Ovary (tissue), 9 donors: ENCODE results near the gene KCNAB2. TPM values are rescaled to one million over a fixed set of nuclear protein-coding genes. Genes with fewer than 3 reads are reported as not detected.

Experiments
- DNase-seq, 5 donors: peaks; one replicate each; pipeline ENCODE4 v3.0.0-alpha.2; 2019 to 2020
- H3K27ac ChIP-seq, 2 donors: fragments of 200-600 bp; one replicate each; pipeline versions ENCODE4 v1.5.1 to v1.8.0; 2019 to 2022
- H3K27me3 ChIP-seq: fragments of 200-600 bp; one replicate; pipeline ENCODE4 v1.8.0; 2022
- H3K36me3 ChIP-seq: fragments of 200-600 bp; sonication (generic); one replicate; pipeline ENCODE4 v1.5.1; 2019
- H3K4me1 ChIP-seq: one replicate; pipeline ENCODE4 v1.8.1; 2013; ENCODE audit warnings: mild to moderate bottlenecking, moderate library complexity; ENCODE audit not compliant: insufficient read depth
- H3K4me3 ChIP-seq: fragments of 200-600 bp; sonication (generic); one replicate; pipeline ENCODE4 v1.5.1; 2017
- H3K9me3 ChIP-seq, 2 donors: fragments of 200-600 bp in 1 of 2; sonication (generic) in 1 of 2; one replicate each; pipeline versions ENCODE4 v1.5.1 to v1.8.1; 2013 to 2019; ENCODE audit warnings: mild to moderate bottlenecking in 1 of 2, moderate library complexity in 1 of 2
- CTCF ChIP-seq, 3 donors: fragments of 450-650 bp in 2 of 3; fragments of 200-600 bp in 1 of 3; IDR thresholded peaks; one replicate each; pipeline versions ENCODE4 v1.5.1 to v1.8.0; 2016 to 2022; ENCODE audit warnings: antibody characterized with exemption in 3 of 3, mild to moderate bottlenecking in 1 of 3
- EP300 ChIP-seq: sonication (generic); formaldehyde crosslinking; IDR thresholded peaks from one replicate; pipeline ENCODE4 v1.6.1; 2017; ENCODE audit warnings: antibody characterized with exemption
- POLR2A ChIP-seq: fragments of 450-650 bp; IDR thresholded peaks from one replicate; pipeline ENCODE4 v1.6.1; 2017; ENCODE audit warnings: antibody characterized with exemption, mild to moderate bottlenecking, moderate library complexity
- WGBS, 3 donors: extraction: QIAGEN DNeasy Blood & Tissue Kit in 1 of 3; methylation state at CpG; one replicate each; pipeline versions ENCODE4 v1.1.5 to v1.1.7; 2013 to 2017; 5-methylcytosine and 5-hydroxymethylcytosine counted together
- intact Hi-C, 4 donors: fragments of 100-400 bp; cut with DNase I; formaldehyde crosslinking; loops; one replicate each; pipeline versions ENCODE4 v1.11.0 to v1.15.1; 2022 to 2023
- polyA plus RNA-seq, 2 donors: library from polyadenylated mRNA; stranded (reverse); fragments of 200-250 nt in 1 of 2; fragments of 350-450 nt in 1 of 2; fragmentation: Illumina TruSeq in 1 of 2; extraction: RNeasy Lipid Tissue Mini Kit (QIAGEN cat#74804) in 1 of 2; gene quantifications; one replicate each; pipeline ENCODE4 v1.2.3, GENCODE V29; 2013 to 2014
- total RNA-seq, 7 donors: library from RNA; depleted of rRNA in 2 of 7; stranded (reverse); fragments of >200 nt in 2 of 7; fragmentation: NEBNext Ultra II Directional in 3 of 7; extraction: Animal tissue kit (Norgen Biotek cat#: 25700) in 3 of 7; gene quantifications; one replicate each; pipeline versions ENCODE4 v1.1.0 to v1.2.4, GENCODE V29; 2016 to 2023
- donor health status: DM: no; HTN: no; CAD: no; lungs with moderate emphysema.
- donor health status: DM: no; HTN: no; CAD: no.
- donor health status: Bipolar disorder and iron deficiency.
- donor health status: DM: yes; HTN: yes; CAD: no.
- donor health status: DM: no; HTN: no; CAD: no.
- donor health status: DM: yes; HTN: yes; CAD: no.

Gene KCNAB2
- total and polyA plus RNA-seq, 9 donors = 2.9 to 18.3 (median 7.1) TPM

DNA sequence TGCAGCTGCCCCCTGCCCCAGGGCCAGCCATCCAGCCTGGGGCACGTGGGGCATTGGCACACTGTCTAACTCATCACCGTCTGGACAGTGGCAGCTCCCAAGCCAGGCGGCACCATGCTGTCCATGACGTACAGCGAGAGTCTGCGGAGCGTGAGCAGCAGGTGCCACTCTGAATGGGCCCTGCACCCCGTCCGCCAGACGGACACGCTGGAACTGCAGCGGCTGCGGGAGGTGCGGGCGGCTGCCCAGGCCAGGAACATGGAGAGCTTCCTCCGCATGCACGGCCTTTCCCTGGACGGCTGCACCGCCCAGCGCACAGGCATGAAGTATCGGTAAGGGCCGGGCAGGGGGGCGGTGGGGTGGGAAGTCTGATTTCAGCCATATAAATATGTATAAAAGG lies 5.7 kb downstream of the KCNAB2 start:
- Histone ChIP-seq H3K4me1 (no peaks in the 10 kb centered on the region), H3K27ac (no peak overlapping the region), H3K9me3 (no peaks in the 10 kb centered on the region), H3K36me3 (no peaks in the 10 kb centered on the region), H3K27me3 (no peaks in the 10 kb centered on the region), H3K4me3 (no peak overlapping the region)
- 93 to 94% (median 93%) methylated on average over 23 of the region's 23 CpGs for WGBS, 3 donors
- intact Hi-C loops = loop anchor here in 2 of 4 donors (5.0 to 10.0 kb wide), 2 partner anchors 153 to 191 kb away; partner anchors contain the start of genes HES3 (in 1 of the 2) and RNF207 (in 1 of the 2)
- TF ChIP-seq CTCF (IDR thresholded peaks at IDR 0.05) = no peak
- TF ChIP-seq EP300 = no peak
- no peak for TF ChIP-seq POLR2A
- no peak for DNase-seq

DNA sequence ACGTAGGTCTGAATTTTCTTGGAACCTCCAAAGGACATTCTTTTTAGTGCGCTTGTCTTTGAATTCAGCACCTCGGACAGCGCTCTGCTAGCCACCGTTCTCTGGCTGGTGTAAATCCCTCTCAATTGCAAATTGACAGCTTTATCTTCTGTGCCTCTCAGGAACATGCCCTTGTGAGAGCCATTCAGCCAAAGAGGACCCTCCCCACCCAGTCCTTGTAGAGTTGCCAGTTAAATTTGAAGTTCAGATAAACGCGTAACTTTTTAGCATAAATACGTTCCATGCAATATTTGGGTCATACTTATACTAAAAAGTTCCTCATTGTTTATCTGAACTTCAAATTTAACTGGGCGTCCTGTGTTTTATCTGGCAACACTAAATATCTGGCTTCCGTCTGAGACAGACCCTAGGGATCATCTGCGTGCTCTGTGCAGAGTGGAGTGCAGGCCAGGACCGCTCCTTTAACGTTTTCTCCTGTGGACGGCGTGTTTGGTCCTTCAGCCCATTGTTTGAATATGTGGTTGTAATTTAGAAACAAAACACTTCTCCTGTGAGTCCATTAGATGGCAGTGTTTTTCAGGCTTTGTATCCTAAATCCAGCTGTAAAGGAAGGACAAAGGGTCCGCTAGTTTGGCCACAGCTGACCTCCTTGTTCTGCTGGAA lies 7.0 kb downstream of the KCNAB2 start:
- no peaks in the 10 kb centered on the region for H3K4me1 ChIP-seq
- H3K9me3 ChIP-seq = no peaks in the 10 kb centered on the region
- H3K27ac ChIP-seq = no peak overlapping the region
- intact Hi-C loops = loop anchor here in 3 of 4 donors (2.0 to 10.0 kb wide), 3 partner anchors 46 to 190 kb away; partner anchors contain the start of genes HES3 (in 1 of the 3) and RNF207 (in 1 of the 3)
- H3K4me3 ChIP-seq = no peak overlapping the region
- 2 to 4% (median 3%) methylated on average over 16 of the region's 16 CpGs for WGBS, 3 donors
- no peaks in the 10 kb centered on the region for H3K27me3 ChIP-seq
- TF ChIP-seq EP300 (no peak), POLR2A (no peak), CTCF (IDR thresholded peaks at IDR 0.05) (peak in 1 of 3 donors; percentile 29)
- peak; percentile 47 to 79 (median 68) for DNase-seq
- no peaks in the 10 kb centered on the region for H3K36me3 ChIP-seq

GRCh38 chr1:6053206-6053546 lies 7.5 kb downstream of the KCNAB2 start:
- DNase-seq = no peak
- intact Hi-C loops = loop anchor here in 3 of 4 donors (2.0 to 10.0 kb wide), 3 partner anchors 46 to 189 kb away; partner anchors contain the start of genes HES3 (in 1 of the 3) and RNF207 (in 1 of the 3)
- Histone ChIP-seq H3K9me3 (no peaks in the 10 kb centered on the region), H3K36me3 (no peaks in the 10 kb centered on the region), H3K4me3 (no peak overlapping the region), H3K27ac (no peak overlapping the region), H3K27me3 (no peaks in the 10 kb centered on the region), H3K4me1 (no peaks in the 10 kb centered on the region)
- TF ChIP-seq CTCF (IDR thresholded peaks at IDR 0.05) (no peak), EP300 (no peak), POLR2A (no peak)
- WGBS, 3 donors = 30 to 36% (median 31%) methylated on average over 8 of the region's 8 CpGs

- DNase-seq = no peak
- 87 to 90% (median 90%) methylated on average over 6 of the region's 6 CpGs for WGBS, 3 donors
- no peak for TF ChIP-seq CTCF (IDR thresholded peaks at IDR 0.05)
- no peak for TF ChIP-seq POLR2A
- TF ChIP-seq EP300 = no peak
- no peaks in the 10 kb centered on the region for H3K27me3 ChIP-seq
- H3K9me3 ChIP-seq = no peaks in the 10 kb centered on the region
- H3K4me3 ChIP-seq = no peak overlapping the region
- peaks cover 3% of the 10 kb centered on the region for H3K4me1 ChIP-seq
- H3K27ac ChIP-seq = no peak overlapping the region
- H3K36me3 ChIP-seq = no peaks in the 10 kb centered on the region
- intact Hi-C loops = loop anchor here in 2 of 4 donors (5.0 to 10.0 kb wide), 2 partner anchors 150 to 188 kb away; partner anchors contain the start of genes HES3 (in 1 of the 2) and RNF207 (in 1 of the 2)
Measured at GRCh38 chr1:6054596-6054995, 8.9 kb downstream of the KCNAB2 start.
